Measurements from ENCODE around the gene PGAP3. TPM values are rescaled to one million over a fixed set of nuclear protein-coding genes. Genes with fewer than 3 reads are reported as not detected.

PGAP3 gene
- total RNA-seq, 1 donor from 2014 or later: 23.5 TPM

DNA sequence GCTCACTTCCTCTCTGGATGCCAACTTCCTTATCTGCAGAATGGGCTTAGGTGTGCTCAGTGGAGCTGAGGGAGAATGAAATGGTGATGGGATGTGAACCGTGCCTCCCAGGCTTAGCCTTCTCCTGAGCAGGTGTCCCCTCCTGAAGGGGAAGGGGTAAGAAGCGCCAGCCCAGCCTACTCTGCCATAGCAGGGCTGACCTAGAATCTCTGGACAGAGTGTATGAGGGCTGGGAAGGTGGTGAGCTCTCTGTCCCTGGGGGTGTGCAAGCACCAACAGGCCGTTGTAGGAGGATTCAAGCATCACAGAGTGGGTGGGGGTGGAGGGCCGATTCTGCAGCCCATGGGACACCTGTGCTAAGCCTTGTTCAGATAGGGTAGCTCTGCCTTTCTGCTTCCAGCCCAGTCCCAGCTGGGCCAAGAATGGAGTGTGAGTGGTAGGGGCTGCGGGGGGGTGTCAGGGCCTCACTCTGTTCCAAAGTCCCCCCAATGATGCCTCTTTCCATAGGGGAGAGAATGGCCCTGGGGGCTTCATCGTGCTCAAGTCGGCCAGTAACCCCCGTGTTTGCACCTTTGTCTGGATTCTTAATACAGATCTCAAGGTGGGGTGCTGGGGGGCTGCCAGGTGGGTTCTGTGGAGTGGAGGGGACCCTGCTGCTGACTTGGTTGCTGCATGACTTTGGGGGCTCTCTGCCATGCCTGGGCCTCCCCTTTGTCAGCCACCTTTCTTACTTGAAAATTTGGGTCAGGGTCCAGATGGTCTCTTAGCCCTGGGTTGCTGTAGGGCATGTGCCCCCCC is 25.9 kb downstream of the PGAP3 start:
- H3K4me3 Mint-ChIP-seq: no peak overlapping the region
- H3K36me3 Mint-ChIP-seq: no peaks in the 10 kb centered on the region
- DNase-seq (ENCODE audit: extremely low spot score, unreplicated experiment): no peak
- H3K4me1 Mint-ChIP-seq (ENCODE audit: unreplicated experiment): peaks cover 4% of the 10 kb centered on the region
- H3K27ac Mint-ChIP-seq: no peak overlapping the region
- H3K9me3 Mint-ChIP-seq: no peaks in the 10 kb centered on the region
- H3K27me3 Mint-ChIP-seq: peaks cover 4% of the 10 kb centered on the region
- TF ChIP-seq, protein P1, sequence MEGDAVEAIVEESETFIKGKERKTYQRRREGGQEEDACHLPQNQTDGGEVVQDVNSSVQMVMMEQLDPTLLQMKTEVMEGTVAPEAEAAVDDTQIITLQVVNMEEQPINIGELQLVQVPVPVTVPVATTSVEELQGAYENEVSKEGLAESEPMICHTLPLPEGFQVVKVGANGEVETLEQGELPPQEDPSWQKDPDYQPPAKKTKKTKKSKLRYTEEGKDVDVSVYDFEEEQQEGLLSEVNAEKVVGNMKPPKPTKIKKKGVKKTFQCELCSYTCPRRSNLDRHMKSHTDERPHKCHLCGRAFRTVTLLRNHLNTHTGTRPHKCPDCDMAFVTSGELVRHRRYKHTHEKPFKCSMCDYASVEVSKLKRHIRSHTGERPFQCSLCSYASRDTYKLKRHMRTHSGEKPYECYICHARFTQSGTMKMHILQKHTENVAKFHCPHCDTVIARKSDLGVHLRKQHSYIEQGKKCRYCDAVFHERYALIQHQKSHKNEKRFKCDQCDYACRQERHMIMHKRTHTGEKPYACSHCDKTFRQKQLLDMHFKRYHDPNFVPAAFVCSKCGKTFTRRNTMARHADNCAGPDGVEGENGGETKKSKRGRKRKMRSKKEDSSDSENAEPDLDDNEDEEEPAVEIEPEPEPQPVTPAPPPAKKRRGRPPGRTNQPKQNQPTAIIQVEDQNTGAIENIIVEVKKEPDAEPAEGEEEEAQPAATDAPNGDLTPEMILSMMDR (conservative IDR thresholded peaks at IDR 0.05): no peak

DNA sequence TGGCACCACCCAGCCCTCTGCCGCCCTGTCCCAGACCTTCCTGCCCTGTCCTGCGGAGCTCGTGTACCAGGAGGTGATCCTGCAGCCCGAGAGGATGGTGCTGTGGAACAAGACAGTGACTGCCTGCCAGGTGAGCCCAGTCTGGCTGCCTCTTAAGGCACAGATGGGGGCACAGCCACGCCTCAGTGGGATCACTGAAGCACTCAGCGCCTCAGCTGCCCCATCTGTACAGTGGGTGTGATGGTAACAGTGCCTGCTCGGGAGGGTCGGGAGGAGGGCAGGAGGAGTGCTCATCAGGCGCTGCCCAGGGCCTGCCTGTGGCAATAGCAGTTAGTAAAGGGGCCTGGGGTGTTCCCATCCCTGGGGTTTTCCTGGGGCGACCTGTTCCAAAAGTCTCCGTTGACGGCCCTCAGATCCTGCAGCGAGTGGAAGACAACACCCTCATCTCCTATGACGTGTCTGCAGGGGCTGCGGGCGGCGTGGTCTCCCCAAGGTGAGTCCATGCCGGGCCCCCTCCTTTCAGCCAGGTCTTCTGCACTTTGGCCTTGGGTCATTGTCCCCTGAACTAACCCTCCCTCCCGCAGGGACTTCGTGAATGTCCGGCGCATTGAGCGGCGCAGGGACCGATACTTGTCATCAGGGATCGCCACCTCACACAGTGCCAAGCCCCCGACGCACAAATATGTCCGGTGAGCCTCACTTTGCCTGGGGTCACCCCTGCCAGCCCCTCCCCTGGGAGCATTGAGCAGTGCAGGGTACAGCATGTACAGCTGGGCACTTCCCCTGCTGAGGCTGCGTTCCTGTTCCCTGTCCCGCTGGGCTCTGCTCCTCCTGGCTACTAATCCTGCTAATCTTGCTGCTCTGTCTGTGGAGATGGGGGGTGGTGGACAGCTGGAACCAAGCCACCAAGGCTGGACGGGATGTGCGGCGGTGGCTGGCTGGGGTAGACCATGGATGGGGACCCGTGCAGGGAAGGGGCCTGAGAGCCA is 27.2 kb downstream of the PGAP3 start:
- H3K36me3 Mint-ChIP-seq: no peaks in the 10 kb centered on the region
- H3K4me3 Mint-ChIP-seq: no peak overlapping the region
- no peaks in the 10 kb centered on the region for H3K9me3 Mint-ChIP-seq
- no peak for DNase-seq (ENCODE audit: extremely low spot score, unreplicated experiment)
- no peak overlapping the region for H3K27ac Mint-ChIP-seq
- TF ChIP-seq, protein P1 (conservative IDR thresholded peaks at IDR 0.05): no peak
- peaks cover 5% of the 10 kb centered on the region for H3K4me1 Mint-ChIP-seq (ENCODE audit: unreplicated experiment)
- H3K27me3 Mint-ChIP-seq: no peaks in the 10 kb centered on the region

DNA sequence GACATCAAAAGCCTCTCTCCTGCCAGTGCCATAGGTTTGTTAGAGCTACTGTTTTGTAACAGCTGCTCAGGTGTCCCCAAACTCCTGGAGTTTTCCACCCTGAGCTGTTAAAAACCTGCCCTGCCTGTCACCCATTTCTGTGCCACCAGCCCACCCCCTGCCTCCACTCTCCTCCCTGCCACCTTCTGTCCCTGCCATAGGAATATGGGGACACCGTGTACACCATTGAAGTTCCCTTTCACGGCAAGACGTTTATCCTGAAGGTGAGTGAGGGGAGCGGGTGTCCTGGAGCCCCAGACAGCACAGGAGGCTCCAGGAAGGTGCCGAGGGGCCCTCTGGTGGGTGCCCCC is 27.9 kb downstream of the PGAP3 start:
- Mint-ChIP-seq H3K4me3 (no peak overlapping the region), H3K27ac (no peak overlapping the region), H3K27me3 (no peaks in the 10 kb centered on the region), H3K36me3 (no peaks in the 10 kb centered on the region), H3K9me3 (no peaks in the 10 kb centered on the region), H3K4me1 (ENCODE audit: unreplicated experiment) (peaks cover 11% of the 10 kb centered on the region)
- TF ChIP-seq, protein P1 (conservative IDR thresholded peaks at IDR 0.05): no peak
- no peak for DNase-seq (ENCODE audit: extremely low spot score, unreplicated experiment)

GRCh38 chr17:39659279-39660010 is 28.4 kb downstream of the PGAP3 start:
- Mint-ChIP-seq H3K27me3 (no peaks in the 10 kb centered on the region), H3K4me3 (no peak overlapping the region), H3K4me1 (ENCODE audit: unreplicated experiment) (peaks cover 11% of the 10 kb centered on the region), H3K9me3 (no peaks in the 10 kb centered on the region), H3K27ac (no peak overlapping the region), H3K36me3 (no peaks in the 10 kb centered on the region)
- DNase-seq (ENCODE audit: extremely low spot score, unreplicated experiment): no peak
- TF ChIP-seq, protein P1 (conservative IDR thresholded peaks at IDR 0.05): no peak

GRCh38 chr17:39658760-39659159 is 29.1 kb downstream of the PGAP3 start:
- no peaks in the 10 kb centered on the region for H3K9me3 Mint-ChIP-seq
- H3K4me3 Mint-ChIP-seq: no peak overlapping the region
- TF ChIP-seq, protein P1 (conservative IDR thresholded peaks at IDR 0.05): no peak
- H3K4me1 Mint-ChIP-seq (ENCODE audit: unreplicated experiment): peaks cover 11% of the 10 kb centered on the region
- H3K36me3 Mint-ChIP-seq: no peaks in the 10 kb centered on the region
- H3K27me3 Mint-ChIP-seq: no peaks in the 10 kb centered on the region
- no peak for DNase-seq (ENCODE audit: extremely low spot score, unreplicated experiment)
- no peak overlapping the region for H3K27ac Mint-ChIP-seq
